Fibroblast of lung (primary cell): Measurements from ENCODE around the gene EED. TPM values are rescaled to one million over a fixed set of nuclear protein-coding genes. Genes with fewer than 3 reads are reported as not detected.

Experiments
- DNase-seq, 2 donors: peaks; one replicate each; pipeline versions ENCODE4 v3.0.0 to v3.0.0-alpha.2; 2010; ENCODE audit warnings: low read depth in 2 of 2
- H2AFZ ChIP-seq: 2 replicates; pipeline ENCODE4 v1.5.1; 2012; ENCODE audit warnings: low read length, control low read depth, inconsistent platforms
- H3K27ac ChIP-seq: 2 replicates; pipeline ENCODE4 v1.5.1; 2011; ENCODE audit warnings: low read length, control low read depth; ENCODE audit not compliant: insufficient read depth
- H3K27me3 ChIP-seq: 2 replicates; pipeline ENCODE4 v1.5.1; 2011; ENCODE audit warnings: mild to moderate bottlenecking, low read length; ENCODE audit not compliant: control insufficient read depth, insufficient read depth
- H3K36me3 ChIP-seq: 2 replicates; pipeline ENCODE4 v1.5.1; 2011; ENCODE audit warnings: low read length; ENCODE audit not compliant: control insufficient read depth, insufficient read depth
- H3K4me1 ChIP-seq: 2 replicates; pipeline ENCODE4 v1.5.1; 2011; ENCODE audit warnings: low read length; ENCODE audit not compliant: control insufficient read depth, insufficient read depth; ENCODE audit errors: extremely low read depth
- H3K4me2 ChIP-seq: 2 replicates; pipeline ENCODE4 v1.5.1; 2011; ENCODE audit warnings: low read length, control low read depth; ENCODE audit not compliant: insufficient read depth; ENCODE audit errors: extremely low read depth
- H3K4me3 ChIP-seq, 4 experiments: fragments of 200-600 bp in 1 of 4; sonication (generic) in 1 of 4; replicated peaks in 1 of 4; 2 replicates each; pipeline ENCODE4 v1.5.1; 2011 to 2016; ENCODE audit warnings: low read length in 4 of 4, low read depth in 3 of 4, mild to moderate bottlenecking in 3 of 4, control low read depth in 2 of 4, inconsistent platforms in 1 of 4, mixed read lengths in 1 of 4; ENCODE audit not compliant: insufficient read depth in 1 of 4; ENCODE audit errors: control extremely low read depth in 1 of 4
- H3K79me2 ChIP-seq: 2 replicates; pipeline ENCODE4 v1.5.1; 2012; ENCODE audit warnings: mild to moderate bottlenecking, low read length, inconsistent platforms; ENCODE audit not compliant: control insufficient read depth, insufficient read depth
- H3K9ac ChIP-seq: 2 replicates; pipeline ENCODE4 v1.5.1; 2011; ENCODE audit warnings: mild to moderate bottlenecking, low read length, control low read depth; ENCODE audit not compliant: insufficient read depth
- H3K9me3 ChIP-seq: 2 replicates; pipeline ENCODE4 v1.5.1; 2012; ENCODE audit warnings: low read depth, low read length; ENCODE audit not compliant: control insufficient read depth, insufficient read depth
- H4K20me1 ChIP-seq: 2 replicates; pipeline ENCODE4 v1.5.1; 2011; ENCODE audit warnings: low read length; ENCODE audit not compliant: control insufficient read depth, insufficient read depth; ENCODE audit errors: extremely low read depth
- CTCF ChIP-seq, 2 donors: IDR thresholded peaks in 1 of 2; conservative IDR thresholded peaks in 1 of 2; 1 replicate in 1 of 2; 2 replicates in 1 of 2; pipeline ENCODE4 v1.5.1; 2011 to 2012; ENCODE audit warnings: low read length in 2 of 2, control low read depth in 1 of 2, inconsistent platforms in 1 of 2, low read depth in 1 of 2, mild to moderate bottlenecking in 1 of 2
- EZH2 ChIP-seq: IDR thresholded peaks from 2 replicates; pipeline ENCODE4 v1.5.1; 2012; ENCODE audit warnings: low read length, control low read depth, mild to moderate bottlenecking; ENCODE audit errors: missing control alignments
- polyA minus RNA-seq: library from RNA; depleted of rRNA, polyadenylated mRNA; stranded (reverse); fragments of >200 nt; gene quantifications from 2 replicates; pipeline ENCODE4 v1.2.3, GENCODE V29; 2011; ENCODE audit warnings: low replicate concordance
- polyA plus RNA-seq, 2 donors: library from polyadenylated mRNA; depleted of rRNA in 1 of 2; stranded (reverse) in 1 of 2; unstranded in 1 of 2; fragments of >200 nt; gene quantifications; 2 replicates each; pipeline ENCODE4 v1.2.1, GENCODE V29; 2011 to 2012; ENCODE audit warnings: missing spikeins in 1 of 2
- total RNA-seq: library from RNA; depleted of rRNA; stranded (reverse); fragments of >200 nt; gene quantifications from 2 replicates; pipeline ENCODE4 v1.2.1, GENCODE V29; 2014

EED gene
- total RNA-seq = 19.5 and 22.3 TPM in 2 replicates
- polyA plus RNA-seq = 13.0 and 15.4 TPM in 2 replicates
- 17.5 and 21.6 TPM in 2 replicates for polyA plus RNA-seq (2012)
- polyA minus RNA-seq = 2.1 TPM in 1 of 2 replicates, not detected in the other

GRCh38 chr11:86244522-86245368 lies at the start of gene EED:
Gene EED (plus strand): TSS chr11:86244753. CDS start chr11:86245230, 477 bp downstream.
- Histone ChIP-seq H2AFZ (peak within 1 kb of the TSS; percentile 79), H4K20me1 (no peaks in the 10 kb centered on the region), H3K4me2 (peak within 1 kb of the TSS; percentile 84), H3K4me1 (peaks cover 2% of the 10 kb centered on the region), H3K9me3 (no peaks in the 10 kb centered on the region), H3K27me3 (peaks cover 10% of the 10 kb centered on the region), H3K36me3 (no peaks in the 10 kb centered on the region), H3K9ac (peak within 1 kb of the TSS; percentile 93), H3K4me3 (peak within 1 kb of the TSS; percentile 62 to 99 (median 86)), H3K79me2 (peaks cover 45% of the 10 kb centered on the region), H3K27ac (peak within 1 kb of the TSS; percentile 99)
- peak; percentile 94 to 97 for DNase-seq
- TF ChIP-seq EZH2 (no peak), CTCF (conservative IDR thresholded peaks at IDR 0.05 in 1 of 2, IDR thresholded peaks at IDR 0.05 in 1 of 2; ENCODE audit: low read depth in 1 of 2, low read length in 2 of 2) (no peak)

GRCh38 chr11:86194998-86195397 lies 49.6 kb upstream of the EED start:
- Histone ChIP-seq H3K27ac (no peak overlapping the region), H2AFZ (no peak overlapping the region), H3K79me2 (no peaks in the 10 kb centered on the region), H3K4me3 (no peak overlapping the region), H3K9me3 (no peaks in the 10 kb centered on the region), H3K9ac (no peak overlapping the region), H4K20me1 (no peaks in the 10 kb centered on the region), H3K4me2 (no peak overlapping the region), H3K36me3 (no peaks in the 10 kb centered on the region), H3K4me1 (peaks cover 3% of the 10 kb centered on the region), H3K27me3 (no peaks in the 10 kb centered on the region)
- DNase-seq = no peak
- TF ChIP-seq CTCF (conservative IDR thresholded peaks at IDR 0.05 in 1 of 2, IDR thresholded peaks at IDR 0.05 in 1 of 2; ENCODE audit: low read depth in 1 of 2, low read length in 2 of 2) (no peak), EZH2 (no peak)

GRCh38 chr11:86196085-86196696 lies 48.4 kb upstream of the EED start:
- no peaks in the 10 kb centered on the region for H3K27me3 ChIP-seq
- H3K36me3 ChIP-seq = no peaks in the 10 kb centered on the region
- H2AFZ ChIP-seq = no peak overlapping the region
- no peak overlapping the region for H3K27ac ChIP-seq
- H3K9ac ChIP-seq = no peak overlapping the region
- no peaks in the 10 kb centered on the region for H3K79me2 ChIP-seq
- no peaks in the 10 kb centered on the region for H3K9me3 ChIP-seq
- no peak overlapping the region for H3K4me2 ChIP-seq
- no peak overlapping the region for H3K4me3 ChIP-seq
- TF ChIP-seq CTCF (conservative IDR thresholded peaks at IDR 0.05 in 1 of 2, IDR thresholded peaks at IDR 0.05 in 1 of 2; ENCODE audit: low read depth in 1 of 2, low read length in 2 of 2) = no peak
- no peak for TF ChIP-seq EZH2
- no peak for DNase-seq
- H3K4me1 ChIP-seq = peaks cover 3% of the 10 kb centered on the region
- H4K20me1 ChIP-seq = no peaks in the 10 kb centered on the region
